ENCODE measurements around the gene TMTC2. TPM values are rescaled to one million over a fixed set of nuclear protein-coding genes. Genes with fewer than 3 reads are reported as not detected.

The TMTC2 gene
- total RNA-seq, 1 donor from 2014 or later = 3.4 TPM

DNA sequence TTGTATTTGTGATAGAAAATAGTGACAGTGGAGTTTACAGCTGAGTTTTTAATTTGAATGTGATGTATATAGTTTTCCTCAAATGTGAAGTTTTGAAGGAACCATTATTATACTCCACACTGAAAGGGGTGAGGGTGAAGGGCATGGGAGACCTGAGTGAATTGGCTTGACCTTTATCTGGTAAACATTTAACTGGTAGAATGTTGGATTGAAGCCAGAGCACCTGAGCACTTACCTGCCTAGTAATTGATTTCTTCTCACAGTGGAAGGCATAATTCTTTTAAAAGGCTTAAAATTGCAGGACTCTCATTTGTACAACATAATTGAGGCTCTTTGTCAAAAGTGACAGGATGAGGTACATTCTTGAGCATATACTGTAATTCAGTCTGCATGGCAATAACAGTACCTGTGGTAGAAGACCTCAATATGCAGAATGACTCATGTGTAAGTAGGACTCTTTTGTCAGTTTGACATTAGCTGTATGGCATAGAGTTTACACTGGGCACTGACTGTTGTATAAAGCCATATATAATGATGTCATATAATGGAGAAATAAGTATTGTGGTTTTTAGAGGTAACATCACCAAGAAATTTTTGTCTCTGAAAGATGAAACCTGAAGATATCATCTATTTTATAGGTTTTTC, 309.6 kb downstream of the TMTC2 start:
- Histone ChIP-seq H3K36me3 (no peaks in the 10 kb centered on the region), H3K27me3 (ENCODE audit: low read depth) (no peaks in the 10 kb centered on the region), H3K27ac (replicated peaks) (no peak overlapping the region), H3K4me1 (no peaks in the 10 kb centered on the region), H3K9me3 (replicated peaks) (no peaks in the 10 kb centered on the region), H3K4me3 (no peak overlapping the region)
- intact Hi-C loops (cut with micrococcal nuclease) = no loop called here
- DNase-seq = no peak
- TF ChIP-seq, protein P1, sequence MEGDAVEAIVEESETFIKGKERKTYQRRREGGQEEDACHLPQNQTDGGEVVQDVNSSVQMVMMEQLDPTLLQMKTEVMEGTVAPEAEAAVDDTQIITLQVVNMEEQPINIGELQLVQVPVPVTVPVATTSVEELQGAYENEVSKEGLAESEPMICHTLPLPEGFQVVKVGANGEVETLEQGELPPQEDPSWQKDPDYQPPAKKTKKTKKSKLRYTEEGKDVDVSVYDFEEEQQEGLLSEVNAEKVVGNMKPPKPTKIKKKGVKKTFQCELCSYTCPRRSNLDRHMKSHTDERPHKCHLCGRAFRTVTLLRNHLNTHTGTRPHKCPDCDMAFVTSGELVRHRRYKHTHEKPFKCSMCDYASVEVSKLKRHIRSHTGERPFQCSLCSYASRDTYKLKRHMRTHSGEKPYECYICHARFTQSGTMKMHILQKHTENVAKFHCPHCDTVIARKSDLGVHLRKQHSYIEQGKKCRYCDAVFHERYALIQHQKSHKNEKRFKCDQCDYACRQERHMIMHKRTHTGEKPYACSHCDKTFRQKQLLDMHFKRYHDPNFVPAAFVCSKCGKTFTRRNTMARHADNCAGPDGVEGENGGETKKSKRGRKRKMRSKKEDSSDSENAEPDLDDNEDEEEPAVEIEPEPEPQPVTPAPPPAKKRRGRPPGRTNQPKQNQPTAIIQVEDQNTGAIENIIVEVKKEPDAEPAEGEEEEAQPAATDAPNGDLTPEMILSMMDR (IDR thresholded peaks at IDR 0.05; ENCODE audit: borderline replicate concordance) = no peak

DNA sequence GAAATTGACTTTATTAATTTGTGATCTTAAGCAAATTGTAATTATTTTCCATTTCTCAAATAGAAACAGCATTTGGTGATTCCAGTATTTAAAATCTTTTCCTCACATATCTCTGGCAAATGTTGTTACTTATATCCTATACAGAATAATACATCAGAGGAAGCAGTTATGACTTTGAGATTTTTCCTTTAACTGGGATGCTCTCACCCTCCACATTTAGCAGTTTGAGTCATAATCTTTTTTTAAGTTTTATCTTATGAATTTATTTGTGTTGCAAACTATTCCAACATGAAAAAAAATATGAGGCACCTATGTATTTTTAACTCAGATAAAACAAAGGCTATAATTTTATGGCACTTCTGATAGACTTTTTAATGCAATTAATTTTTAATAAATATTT, 311.8 kb downstream of the TMTC2 start:
- DNase-seq = no peak
- H3K9me3 ChIP-seq (replicated peaks) = no peaks in the 10 kb centered on the region
- no peak overlapping the region for H3K4me3 ChIP-seq

DNA sequence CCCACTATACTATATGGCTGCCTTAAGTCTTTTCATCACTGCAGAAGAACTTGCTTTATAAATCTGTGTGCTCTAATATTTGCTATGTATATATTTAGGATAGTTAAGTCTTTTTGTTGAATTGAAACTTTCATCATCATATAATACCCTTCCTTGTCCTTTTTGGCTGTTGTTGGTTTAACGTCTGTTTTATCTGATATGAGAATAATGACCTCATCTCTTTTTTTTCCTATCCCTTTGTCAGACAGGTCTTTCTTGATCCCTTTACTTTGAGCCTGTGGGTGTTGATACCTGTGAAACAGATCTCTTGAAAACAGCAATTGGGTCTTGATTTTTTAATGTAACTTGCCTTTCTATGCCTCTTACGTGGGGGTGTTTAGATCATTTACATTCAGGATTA, 316.3 kb downstream of the TMTC2 start:
- peaks cover 13% of the 10 kb centered on the region for H3K9me3 ChIP-seq (replicated peaks)
- TF ChIP-seq, protein P1 (IDR thresholded peaks at IDR 0.05; ENCODE audit: borderline replicate concordance) = no peak
- H3K27me3 ChIP-seq (ENCODE audit: low read depth) = no peaks in the 10 kb centered on the region
- no peaks in the 10 kb centered on the region for H3K4me1 ChIP-seq
- no peak overlapping the region for H3K4me3 ChIP-seq
- H3K36me3 ChIP-seq = no peaks in the 10 kb centered on the region
- H3K27ac ChIP-seq (replicated peaks) = no peak overlapping the region
- no peak for DNase-seq
- intact Hi-C loops (cut with micrococcal nuclease) = no loop called here

More for the DNA sequence above, 311.8 kb downstream of the TMTC2 start:
- TF ChIP-seq, protein P1 (IDR thresholded peaks at IDR 0.05; ENCODE audit: borderline replicate concordance) = no peak
- Histone ChIP-seq H3K36me3 (no peaks in the 10 kb centered on the region), H3K27ac (replicated peaks) (no peak overlapping the region), H3K4me1 (no peaks in the 10 kb centered on the region), H3K27me3 (ENCODE audit: low read depth) (no peaks in the 10 kb centered on the region)
- intact Hi-C loops (cut with micrococcal nuclease) = no loop called here

DNA sequence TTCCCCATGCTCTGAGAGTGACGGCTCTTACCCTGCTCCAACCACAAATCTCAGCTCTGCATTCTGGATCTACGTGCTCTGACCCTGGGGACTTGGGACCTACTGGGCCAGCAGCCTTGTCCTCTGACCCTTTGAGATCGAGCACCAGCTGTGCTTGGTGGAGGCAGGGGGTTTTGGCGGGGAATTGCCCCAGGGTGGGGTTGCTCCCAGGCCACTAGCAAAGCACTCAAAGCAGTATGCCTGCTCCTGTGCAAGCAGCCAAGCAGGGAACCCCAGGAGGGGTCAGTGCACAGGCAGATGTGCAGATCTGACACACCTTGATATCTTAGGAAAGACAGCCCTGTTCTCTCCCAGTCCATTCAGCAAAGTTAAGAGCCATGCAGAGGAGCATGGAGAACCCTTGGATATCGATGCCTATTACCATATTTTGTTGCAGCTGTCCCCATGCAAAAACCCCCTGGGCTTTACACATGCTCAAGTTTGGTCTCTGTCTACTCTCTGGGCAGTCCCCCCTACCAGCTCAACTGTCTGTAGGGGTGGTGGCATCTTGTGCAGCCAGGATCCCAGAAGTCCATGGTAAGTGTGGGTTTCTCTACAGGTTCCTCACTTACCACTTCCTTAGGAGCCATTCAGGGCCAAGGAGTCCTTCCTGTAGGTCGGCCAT, 319.0 kb downstream of the TMTC2 start:
- no peak for DNase-seq
- H3K4me1 ChIP-seq = no peaks in the 10 kb centered on the region
- peaks cover 8% of the 10 kb centered on the region for H3K36me3 ChIP-seq
- peaks cover 34% of the 10 kb centered on the region for H3K9me3 ChIP-seq (replicated peaks)
- no peak overlapping the region for H3K4me3 ChIP-seq
- intact Hi-C loops (cut with micrococcal nuclease) = no loop called here
- TF ChIP-seq, protein P1 (IDR thresholded peaks at IDR 0.05; ENCODE audit: borderline replicate concordance) = no peak
- no peak overlapping the region for H3K27ac ChIP-seq (replicated peaks)
- no peaks in the 10 kb centered on the region for H3K27me3 ChIP-seq (ENCODE audit: low read depth)

DNA sequence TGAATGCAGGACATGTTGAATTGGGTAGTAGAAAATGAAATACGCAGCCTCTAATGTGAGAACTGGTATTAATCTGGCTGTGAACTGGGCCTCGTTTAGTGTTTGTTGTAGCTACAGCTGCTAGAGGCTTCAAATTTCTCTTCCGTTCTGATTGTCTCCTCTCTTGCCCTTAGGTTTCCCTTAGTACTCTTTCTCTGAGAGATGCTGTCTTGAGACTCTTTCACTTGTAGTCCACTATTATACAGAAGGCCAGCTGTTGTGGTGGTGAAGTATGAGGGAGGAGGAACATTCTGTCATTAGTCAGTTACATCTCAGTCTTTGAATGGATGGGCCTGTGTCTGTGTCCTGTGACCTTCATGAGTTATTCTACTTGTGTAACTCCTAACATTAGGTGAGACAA, 322.0 kb downstream of the TMTC2 start:
- Histone ChIP-seq H3K9me3 (replicated peaks) (peaks cover 37% of the 10 kb centered on the region), H3K36me3 (peaks cover 8% of the 10 kb centered on the region), H3K4me1 (no peaks in the 10 kb centered on the region), H3K27me3 (ENCODE audit: low read depth) (no peaks in the 10 kb centered on the region), H3K4me3 (no peak overlapping the region), H3K27ac (replicated peaks) (no peak overlapping the region)
- intact Hi-C loops (cut with micrococcal nuclease) = no loop called here
- no peak for DNase-seq
- TF ChIP-seq, protein P1 (IDR thresholded peaks at IDR 0.05; ENCODE audit: borderline replicate concordance) = no peak

All from left ventricle myocardium inferior (tissue), 1 donor.